GM12878 (cell line): ENCODE results near the gene REV1. TPM values are rescaled to one million over a fixed set of nuclear protein-coding genes. Genes with fewer than 3 reads are reported as not detected.
A peak's percentile ranks its signal among the peaks of the same experiment; 100 is the strongest.

ENCODE experiments used
- ATAC-seq: fragments of 200-7000 bp; cut with Tn5 transposase; 3 replicates; pipeline ENCODE4 v1.9.1; 2020; ENCODE audit warnings: mild to moderate bottlenecking, moderate library complexity
- BruUV-seq: library from RNA; stranded (reverse); fragments of 400-500 nt; replicated peaks from 2 replicates; lab custom pipeline; 2021; lab: Mats Ljungman, UMichigan
- CTCF ChIA-PET: fragments of 300-600 bp; sonication (Branson Sonifier 250); formaldehyde crosslinking; extraction: SDS; loops from one replicate; lab custom pipeline; 2021; ENCODE audit warnings: inconsistent platforms; lab: Yijun Ruan, JAX
- POLR2A ChIA-PET: fragments of 350-600 bp; formaldehyde crosslinking; extraction: SDS; loops from one replicate; lab custom pipeline; 2021; ENCODE audit warnings: inconsistent platforms; lab: Charles Lee
- RAD21 ChIA-PET: fragments of 300-600 bp; sonication (Branson Sonifier 250); formaldehyde crosslinking; loops from one replicate; lab custom pipeline; 2023; ENCODE audit warnings: antibody characterized with exemption; ENCODE audit not compliant: unreplicated experiment; lab: Charles Lee
- SMC1A ChIA-PET: fragments of 300-600 bp; sonication (Branson Sonifier 250); formaldehyde crosslinking; loops from one replicate; lab custom pipeline; 2023; ENCODE audit not compliant: unreplicated experiment, uncharacterized antibody; lab: Charles Lee
- DNase-seq: peaks from one replicate; pipeline ENCODE4 v3.0.0-alpha.2; 2011; ENCODE audit warnings: low read depth, low spot score
- FAIRE-seq: peaks from 3 replicates; lab custom pipeline; 2011; peaks lifted over from hg19 to GRCh38; lab: Jason Lieb, UNC
- H2AFZ ChIP-seq: 2 replicates; pipeline ENCODE4 v1.6.0; 2011; ENCODE audit warnings: low read depth, low read length, control low read depth; ENCODE audit not compliant: control insufficient read depth
- H3K27ac ChIP-seq: 2 replicates; pipeline ENCODE4 v1.5.1; 2011; ENCODE audit warnings: control low read depth; ENCODE audit not compliant: control insufficient read depth, insufficient read depth
- H3K27me3 ChIP-seq, 2 experiments: replicated peaks in 1 of 2; 2 replicates each; pipeline versions ENCODE4 v1.6.0 to v1.6.1; 2011; ENCODE audit warnings: low read length in 1 of 2; ENCODE audit not compliant: control insufficient read depth in 2 of 2, insufficient read depth in 2 of 2
- H3K36me3 ChIP-seq, 2 experiments: 2 replicates each; pipeline ENCODE4 v1.5.1; 2011; ENCODE audit warnings: low read length in 1 of 2; ENCODE audit not compliant: control insufficient read depth in 2 of 2, insufficient read depth in 2 of 2
- H3K4me1 ChIP-seq: 2 replicates; pipeline ENCODE4 v1.6.1; 2011; ENCODE audit warnings: mild to moderate bottlenecking, low read length, moderate library complexity, mixed read lengths; ENCODE audit not compliant: control insufficient read depth, insufficient read depth
- H3K4me2 ChIP-seq: 2 replicates; pipeline ENCODE4 v1.6.0; 2011; ENCODE audit warnings: control low read depth; ENCODE audit not compliant: control insufficient read depth, insufficient read depth
- H3K4me3 ChIP-seq: fragments of 200-600 bp; sonication (generic); 2 replicates; pipeline ENCODE4 v1.5.1; 2016
- H3K79me2 ChIP-seq: 2 replicates; pipeline ENCODE4 v1.6.0; 2011; ENCODE audit warnings: low read length; ENCODE audit not compliant: control insufficient read depth, insufficient read depth
- H3K9ac ChIP-seq: 2 replicates; pipeline ENCODE4 v1.8.0; 2011; ENCODE audit warnings: low read length, control low read depth, mixed read lengths; ENCODE audit not compliant: control insufficient read depth, insufficient read depth
- H3K9me3 ChIP-seq: replicated peaks from 3 replicates; pipeline ENCODE4 v1.5.1; 2011; ENCODE audit warnings: mild to moderate bottlenecking, low read length; ENCODE audit not compliant: control insufficient read depth, insufficient read depth
- H4K20me1 ChIP-seq: 2 replicates; pipeline ENCODE4 v1.6.0; 2011; ENCODE audit not compliant: control insufficient read depth, insufficient read depth
- ATF7 ChIP-seq: fragments of 450-650 bp; IDR thresholded peaks from 2 replicates; pipeline ENCODE4 v1.6.1; 2016; ENCODE audit warnings: low read depth, mild to moderate bottlenecking
- BHLHE40 ChIP-seq, 2 experiments: fragments of 450-650 bp in 1 of 2; IDR thresholded peaks; 2 replicates each; pipeline ENCODE4 v1.6.1; 2011 to 2017; ENCODE audit warnings: low read depth in 2 of 2, borderline replicate concordance in 1 of 2, improper control_type of control experiment in 1 of 2, low read length in 1 of 2, mild to moderate bottlenecking in 1 of 2
- E2F4 ChIP-seq: IDR thresholded peaks from 2 replicates; pipeline ENCODE4 v1.6.1; 2012; ENCODE audit warnings: low read depth, low read length, improper control_type of control experiment
- JUNB ChIP-seq: IDR thresholded peaks from 2 replicates; pipeline ENCODE4 v1.6.1; 2016; ENCODE audit warnings: antibody characterized with exemption, mild to moderate bottlenecking
- KAT2A ChIP-seq: conservative IDR thresholded peaks from 2 replicates; pipeline ENCODE4 v1.6.1; 2011; ENCODE audit warnings: low read depth, low read length; ENCODE audit not compliant: control insufficient read depth
- LARP7 ChIP-seq: fragments of 450-650 bp; IDR thresholded peaks from 2 replicates; pipeline ENCODE4 v1.6.1; 2017; ENCODE audit warnings: mild to moderate bottlenecking
- MEF2B ChIP-seq: fragments of 450-650 bp; IDR thresholded peaks from 2 replicates; pipeline ENCODE4 v1.6.1; 2018; ENCODE audit warnings: mild to moderate bottlenecking, moderate library complexity; ENCODE audit not compliant: partially characterized antibody, poor library complexity, severe bottlenecking
- NR2F1 ChIP-seq: fragments of 450-650 bp; conservative IDR thresholded peaks from 2 replicates; pipeline ENCODE4 v1.6.1; 2017; ENCODE audit warnings: mild to moderate bottlenecking
- PAX5 ChIP-seq: IDR thresholded peaks from 2 replicates; pipeline ENCODE4 v1.6.1; 2011; ENCODE audit warnings: low read depth, low read length, borderline replicate concordance
- POLR2A ChIP-seq: IDR thresholded peaks from 2 replicates; pipeline ENCODE4 v1.6.1; 2011; ENCODE audit warnings: low read depth, mild to moderate bottlenecking, low read length
- SMARCA5 ChIP-seq: fragments of 450-650 bp; IDR thresholded peaks from 2 replicates; pipeline ENCODE4 v1.6.1; 2017; ENCODE audit warnings: mild to moderate bottlenecking
- SUZ12 ChIP-seq: fragments of 200-600 bp; sonication (generic); IDR thresholded peaks from one replicate; pipeline ENCODE4 v1.6.1; 2018; ENCODE audit warnings: antibody characterized with exemption, mild to moderate bottlenecking; ENCODE audit not compliant: unreplicated experiment
- USF2 ChIP-seq: IDR thresholded peaks from 2 replicates; pipeline ENCODE4 v1.6.1; 2011; ENCODE audit warnings: low read depth, low read length, improper control_type of control experiment, borderline replicate concordance
- WGBS: methylation state at CpG from one replicate; pipeline ENCODE4 v1.1.6; 2016; ENCODE audit warnings: low lambda C conversion rate; ENCODE audit not compliant: insufficient replicate concordance, insufficient coverage; ENCODE audit errors: missing lambda C conversion rate; 5-methylcytosine and 5-hydroxymethylcytosine counted together
- in situ Hi-C: fragments of 300-500 bp; cut with MboI; formaldehyde crosslinking; loops from 9 replicates; pipeline ENCODE4 v1.14.3; 2018; ENCODE audit warnings: mixed read lengths
- intact Hi-C: fragments of 100-400 bp; cut with micrococcal nuclease; formaldehyde crosslinking; loops from one replicate; pipeline ENCODE4 v1.14.2; 2022; ENCODE audit not compliant: unreplicated experiment
- polyA plus RNA-seq, 11 experiments: library from polyadenylated mRNA; depleted of rRNA in 4 of 11; unstranded in 6 of 11; stranded (reverse) in 5 of 11; fragments of >200 nt; fragmentation: Nextera tagmentation in 4 of 11; fragmentation: Illumina TruSeq in 1 of 11; extraction: Ambion mirVana in 4 of 11; extraction: Trizol in 1 of 11; gene quantifications; 1 replicate in 1 of 11; 2 replicates in 10 of 11; pipeline versions ENCODE4 v1.2.1 to v1.2.3, GENCODE V29; 2011 to 2016; ENCODE audit warnings: inconsistent platforms in 2 of 11, missing spikeins in 2 of 11, low read depth in 1 of 11
- total RNA-seq, 4 experiments: library from RNA; depleted of rRNA in 3 of 4; stranded (reverse); fragments of >200 nt in 3 of 4; fragmentation: Illumina TruSeq in 1 of 4; extraction: Trizol in 1 of 4; gene quantifications; 2 replicates each; pipeline versions ENCODE4 v1.2.1 to v1.2.3, GENCODE V29; 2013 to 2021
- TF ChIP-seq, protein P1 (sequence below): IDR thresholded peaks from 2 replicates; pipeline ENCODE4 v1.6.1; 2011; ENCODE audit warnings: borderline replicate concordance, low read depth, mild to moderate bottlenecking, moderate library complexity, low read length; ENCODE audit not compliant: insufficient read depth, poor library complexity, severe bottlenecking
- TF ChIP-seq, protein P2 (sequence below): fragments of 450-650 bp; formaldehyde crosslinking; IDR thresholded peaks from 2 replicates; pipeline ENCODE4 v1.5.0; 2022; ENCODE audit warnings: mild to moderate bottlenecking, missing genetic modification characterization
- TF ChIP-seq, protein P3 (sequence below): fragments of 450-650 bp; IDR thresholded peaks from 2 replicates; pipeline ENCODE4 v1.6.1; 2017; ENCODE audit warnings: low read depth, mild to moderate bottlenecking, moderate library complexity

REV1 gene
- total and polyA plus RNA-seq, 10 of the 15 experiments (the other 5 are each of a cell fraction or from before 2014, with no cell fraction given), result 11.3 to 46.8 (median 29.0) TPM

GRCh38 chr2:99484205-99484604, 5.6 kb downstream of the REV1 start:
- H2AFZ ChIP-seq, result no peak overlapping the region
- no peaks in the 10 kb centered on the region for H3K36me3 ChIP-seq
- no peak for FAIRE-seq
- H3K4me1 ChIP-seq, result peaks cover 5% of the 10 kb centered on the region
- WGBS, result 94% methylated on average over 2 of the region's 2 CpGs
- in situ Hi-C loops, result loop anchor here (25.0 kb wide), 1 partner anchor 297 kb away; the partner anchor contains the start of genes MITD1 and MRPL30
- no peaks in the 10 kb centered on the region for H4K20me1 ChIP-seq
- ChIA-PET SMC1A (interaction anchor here (0.8 kb wide), 1 partner anchor 58 kb away, joined by 4 read pairs; no protein-coding TSS in a partner anchor), POLR2A (no interaction called here), CTCF (interaction anchor here (1.4 to 1.6 kb wide), 2 partner anchors 32 to 41 kb away, joined by 3 to 4 read pairs; no protein-coding TSS in a partner anchor), RAD21 (no interaction called here)
- peak overlapping the region; percentile 35; the same call in 1 of the 2 replicates for H3K4me3 ChIP-seq
- BruUV-seq, result no TSS peak
- no peaks in the 10 kb centered on the region for H3K27me3 ChIP-seq
- intact Hi-C loops, result no loop called here
- H3K9me3 ChIP-seq, result peaks cover 2% of the 10 kb centered on the region; the same call in 2 of the 3 replicates
- no peak overlapping the region for H3K9ac ChIP-seq
- no peak overlapping the region for H3K27ac ChIP-seq
- no peak overlapping the region for H3K4me2 ChIP-seq
- ATAC-seq, result no peak
- no peak for DNase-seq
- peaks cover 94% of the 10 kb centered on the region for H3K79me2 ChIP-seq
- TF ChIP-seq, protein P1, sequence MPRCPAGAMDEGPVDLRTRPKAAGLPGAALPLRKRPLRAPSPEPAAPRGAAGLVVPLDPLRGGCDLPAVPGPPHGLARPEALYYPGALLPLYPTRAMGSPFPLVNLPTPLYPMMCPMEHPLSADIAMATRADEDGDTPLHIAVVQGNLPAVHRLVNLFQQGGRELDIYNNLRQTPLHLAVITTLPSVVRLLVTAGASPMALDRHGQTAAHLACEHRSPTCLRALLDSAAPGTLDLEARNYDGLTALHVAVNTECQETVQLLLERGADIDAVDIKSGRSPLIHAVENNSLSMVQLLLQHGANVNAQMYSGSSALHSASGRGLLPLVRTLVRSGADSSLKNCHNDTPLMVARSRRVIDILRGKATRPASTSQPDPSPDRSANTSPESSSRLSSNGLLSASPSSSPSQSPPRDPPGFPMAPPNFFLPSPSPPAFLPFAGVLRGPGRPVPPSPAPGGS, result no peak
- no peak for TF ChIP-seq POLR2A
- no peak for TF ChIP-seq USF2
- TF ChIP-seq, protein P2, sequence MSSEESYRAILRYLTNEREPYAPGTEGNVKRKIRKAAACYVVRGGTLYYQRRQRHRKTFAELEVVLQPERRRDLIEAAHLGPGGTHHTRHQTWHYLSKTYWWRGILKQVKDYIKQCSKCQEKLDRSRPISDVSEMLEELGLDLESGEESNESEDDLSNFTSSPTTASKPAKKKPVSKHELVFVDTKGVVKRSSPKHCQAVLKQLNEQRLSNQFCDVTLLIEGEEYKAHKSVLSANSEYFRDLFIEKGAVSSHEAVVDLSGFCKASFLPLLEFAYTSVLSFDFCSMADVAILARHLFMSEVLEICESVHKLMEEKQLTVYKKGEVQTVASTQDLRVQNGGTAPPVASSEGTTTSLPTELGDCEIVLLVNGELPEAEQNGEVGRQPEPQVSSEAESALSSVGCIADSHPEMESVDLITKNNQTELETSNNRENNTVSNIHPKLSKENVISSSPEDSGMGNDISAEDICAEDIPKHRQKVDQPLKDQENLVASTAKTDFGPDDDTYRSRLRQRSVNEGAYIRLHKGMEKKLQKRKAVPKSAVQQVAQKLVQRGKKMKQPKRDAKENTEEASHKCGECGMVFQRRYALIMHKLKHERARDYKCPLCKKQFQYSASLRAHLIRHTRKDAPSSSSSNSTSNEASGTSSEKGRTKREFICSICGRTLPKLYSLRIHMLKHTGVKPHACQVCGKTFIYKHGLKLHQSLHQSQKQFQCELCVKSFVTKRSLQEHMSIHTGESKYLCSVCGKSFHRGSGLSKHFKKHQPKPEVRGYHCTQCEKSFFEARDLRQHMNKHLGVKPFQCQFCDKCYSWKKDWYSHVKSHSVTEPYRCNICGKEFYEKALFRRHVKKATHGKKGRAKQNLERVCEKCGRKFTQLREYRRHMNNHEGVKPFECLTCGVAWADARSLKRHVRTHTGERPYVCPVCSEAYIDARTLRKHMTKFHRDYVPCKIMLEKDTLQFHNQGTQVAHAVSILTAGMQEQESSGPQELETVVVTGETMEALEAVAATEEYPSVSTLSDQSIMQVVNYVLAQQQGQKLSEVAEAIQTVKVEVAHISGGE, result no peak
- TF ChIP-seq MEF2B, result no peak
- TF ChIP-seq SMARCA5, result no peak
- no peak for TF ChIP-seq PAX5
- TF ChIP-seq ATF7, result no peak
- TF ChIP-seq SUZ12, result no peak
- no peak for TF ChIP-seq JUNB
- TF ChIP-seq LARP7, result no peak
- no peak for TF ChIP-seq E2F4
- TF ChIP-seq, protein P3, sequence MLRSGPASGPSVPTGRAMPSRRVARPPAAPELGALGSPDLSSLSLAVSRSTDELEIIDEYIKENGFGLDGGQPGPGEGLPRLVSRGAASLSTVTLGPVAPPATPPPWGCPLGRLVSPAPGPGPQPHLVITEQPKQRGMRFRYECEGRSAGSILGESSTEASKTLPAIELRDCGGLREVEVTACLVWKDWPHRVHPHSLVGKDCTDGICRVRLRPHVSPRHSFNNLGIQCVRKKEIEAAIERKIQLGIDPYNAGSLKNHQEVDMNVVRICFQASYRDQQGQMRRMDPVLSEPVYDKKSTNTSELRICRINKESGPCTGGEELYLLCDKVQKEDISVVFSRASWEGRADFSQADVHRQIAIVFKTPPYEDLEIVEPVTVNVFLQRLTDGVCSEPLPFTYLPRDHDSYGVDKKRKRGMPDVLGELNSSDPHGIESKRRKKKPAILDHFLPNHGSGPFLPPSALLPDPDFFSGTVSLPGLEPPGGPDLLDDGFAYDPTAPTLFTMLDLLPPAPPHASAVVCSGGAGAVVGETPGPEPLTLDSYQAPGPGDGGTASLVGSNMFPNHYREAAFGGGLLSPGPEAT, result no peak
- TF ChIP-seq NR2F1, result no peak
- TF ChIP-seq BHLHE40 (IDR thresholded peaks at IDR 0.05; ENCODE audit: borderline replicate concordance in 1 of 2, low read depth in 2 of 2, low read length in 1 of 2), result no peak
- no peak for TF ChIP-seq KAT2A
